H1 (cell line): ENCODE results near the gene SLC24A3. TPM values are rescaled to one million over a fixed set of nuclear protein-coding genes. Genes with fewer than 3 reads are reported as not detected.

ENCODE experiments used
- CTCF ChIA-PET: fragments of 300-600 bp; sonication (Branson Sonifier 250); formaldehyde crosslinking; loops from one replicate; lab custom pipeline; 2021; ENCODE audit not compliant: partially characterized antibody; lab: Charles Lee
- POLR2A ChIA-PET: fragments of 300-600 bp; sonication (Branson Sonifier 250); formaldehyde crosslinking; loops from one replicate; lab custom pipeline; 2021; ENCODE audit warnings: inconsistent platforms; ENCODE audit not compliant: partially characterized antibody; lab: Charles Lee
- DNase-seq, 2 experiments: peaks; one replicate each; pipeline versions ENCODE4 v3.0.0 to v3.0.0-alpha.2; 2010 to 2022; ENCODE audit warnings: low spot score in 2 of 2, low read depth in 1 of 2, mixed read lengths in 1 of 2
- FAIRE-seq: peaks from 2 replicates; lab custom pipeline; 2011; peaks lifted over from hg19 to GRCh38; lab: Jason Lieb, UNC
- H2AFZ ChIP-seq: 2 replicates; pipeline ENCODE4 v1.8.1; 2012; ENCODE audit warnings: low read length, inconsistent platforms
- H2AK5ac ChIP-seq: 2 replicates; pipeline ENCODE4 v1.6.1; 2013; ENCODE audit warnings: low read depth, low read length
- H2BK120ac ChIP-seq: replicated peaks from 2 replicates; pipeline ENCODE3; 2013; ENCODE audit warnings: low read depth, low read length, inconsistent platforms
- H2BK12ac ChIP-seq: 2 replicates; pipeline ENCODE4 v1.6.1; 2013; ENCODE audit warnings: low read depth, low read length
- H2BK15ac ChIP-seq: 2 replicates; pipeline ENCODE4 v1.6.1; 2013; ENCODE audit warnings: low read length
- H2BK20ac ChIP-seq: 2 replicates; pipeline ENCODE4 v1.6.1; 2013; ENCODE audit warnings: low read length
- H2BK5ac ChIP-seq: 2 replicates; pipeline ENCODE4 v1.6.1; 2013; ENCODE audit warnings: low read depth, low read length
- H3K14ac ChIP-seq: 2 replicates; pipeline ENCODE4 v1.6.1; 2013; ENCODE audit warnings: inconsistent platforms; ENCODE audit not compliant: insufficient read length
- H3K18ac ChIP-seq: 2 replicates; pipeline ENCODE4 v1.6.1; 2013; ENCODE audit warnings: low read length; ENCODE audit errors: extremely low read depth
- H3K23ac ChIP-seq: 2 replicates; pipeline ENCODE4 v1.6.1; 2013; ENCODE audit warnings: inconsistent platforms; ENCODE audit not compliant: insufficient read length
- H3K23me2 ChIP-seq: 2 replicates; pipeline ENCODE4 v1.6.1; 2013; ENCODE audit warnings: low read depth, low read length
- H3K27ac ChIP-seq: 2 replicates; pipeline ENCODE4 v1.6.1; 2011; ENCODE audit warnings: low read depth, low read length, inconsistent platforms
- H3K27me3 ChIP-seq, 4 experiments: replicated peaks in 1 of 4; 1 replicate in 1 of 4; 2 replicates in 3 of 4; pipeline versions ENCODE4 v1.6.1 to v1.8.1; 2011 to 2013; ENCODE audit warnings: low read length in 3 of 4, mild to moderate bottlenecking in 3 of 4, inconsistent platforms in 2 of 4, mixed read lengths in 2 of 4, moderate library complexity in 1 of 4; ENCODE audit not compliant: control insufficient read depth in 3 of 4, insufficient read depth in 3 of 4; ENCODE audit errors: extremely low read depth in 1 of 4
- H3K36me3 ChIP-seq, 4 experiments: 2 replicates each; pipeline versions ENCODE4 v1.6.1 to v1.8.1; 2011 to 2013; ENCODE audit warnings: mild to moderate bottlenecking in 4 of 4, low read length in 3 of 4, moderate library complexity in 2 of 4, control low read depth in 1 of 4, inconsistent platforms in 1 of 4; ENCODE audit not compliant: insufficient read depth in 4 of 4, control insufficient read depth in 2 of 4
- H3K4ac ChIP-seq: replicated peaks from 2 replicates; pipeline ENCODE3; 2013; ENCODE audit warnings: low read length, low read depth, mixed read lengths, inconsistent platforms; ENCODE audit not compliant: insufficient read length
- H3K4me1 ChIP-seq, 4 experiments: replicated peaks in 1 of 4; 1 replicate in 1 of 4; 2 replicates in 3 of 4; pipeline versions ENCODE4 v1.6.1 to v1.8.1; 2011 to 2013; ENCODE audit warnings: low read length in 3 of 4, inconsistent platforms in 2 of 4, mixed read lengths in 1 of 4; ENCODE audit not compliant: insufficient read depth in 4 of 4, control insufficient read depth in 3 of 4
- H3K4me2 ChIP-seq, 2 experiments: 2 replicates each; pipeline versions ENCODE4 v1.6.1 to v1.8.1; 2011 to 2013; ENCODE audit warnings: low read depth in 2 of 2, low read length in 2 of 2, control low read depth in 1 of 2, inconsistent platforms in 1 of 2, mild to moderate bottlenecking in 1 of 2; ENCODE audit not compliant: insufficient read depth in 1 of 2
- H3K4me3 ChIP-seq, 4 experiments: fragments of 200-600, 300-600 bp in 1 of 4; sonication (generic), shearing (Covaris generic), sonication (Bioruptor Twin) in 1 of 4; 2 replicates each; pipeline versions ENCODE4 v1.5.1 to v1.8.1; 2011 to 2016; ENCODE audit warnings: low read length in 4 of 4, low read depth in 3 of 4, control low read depth in 2 of 4, inconsistent platforms in 2 of 4, mild to moderate bottlenecking in 2 of 4, mixed read lengths in 1 of 4, moderate library complexity in 1 of 4; ENCODE audit not compliant: insufficient read depth in 2 of 4; ENCODE audit errors: extremely low read depth in 1 of 4
- H3K56ac ChIP-seq: replicated peaks from 2 replicates; pipeline ENCODE3; 2013; ENCODE audit warnings: low read depth, mild to moderate bottlenecking, mixed read lengths, low read length, inconsistent platforms; ENCODE audit not compliant: insufficient read length
- H3K79me1 ChIP-seq: 2 replicates; pipeline ENCODE4 v1.6.1; 2013; ENCODE audit warnings: low read depth, low read length, control low read depth
- H3K79me2 ChIP-seq, 2 experiments: 2 replicates each; pipeline versions ENCODE4 v1.6.1 to v1.8.1; 2012 to 2013; ENCODE audit warnings: low read length in 2 of 2, mild to moderate bottlenecking in 2 of 2, inconsistent platforms in 1 of 2; ENCODE audit not compliant: insufficient read depth in 2 of 2, control insufficient read depth in 1 of 2
- H3K9ac ChIP-seq, 4 experiments: replicated peaks in 1 of 4; 1 replicate in 1 of 4; 2 replicates in 3 of 4; pipeline versions ENCODE4 v1.6.1 to v1.8.1; 2011 to 2013; ENCODE audit warnings: low read depth in 3 of 4, low read length in 3 of 4, control low read depth in 2 of 4, mild to moderate bottlenecking in 2 of 4, moderate library complexity in 2 of 4, inconsistent platforms in 1 of 4; ENCODE audit errors: extremely low read depth in 1 of 4
- H3K9me3 ChIP-seq, 2 experiments: 2 replicates each; pipeline versions ENCODE4 v1.6.1 to v1.8.1; 2012 to 2013; ENCODE audit warnings: mild to moderate bottlenecking in 2 of 2, moderate library complexity in 2 of 2, control low read depth in 1 of 2, inconsistent platforms in 1 of 2, low read depth in 1 of 2, low read length in 1 of 2, mixed read lengths in 1 of 2; ENCODE audit not compliant: insufficient read depth in 2 of 2
- H4K20me1 ChIP-seq, 2 experiments: replicated peaks in 1 of 2; 2 replicates each; pipeline versions ENCODE3 to v1.8.1; 2011 to 2013; ENCODE audit warnings: inconsistent platforms in 2 of 2, low read length in 2 of 2, mild to moderate bottlenecking in 1 of 2; ENCODE audit not compliant: insufficient read depth in 2 of 2, control insufficient read depth in 1 of 2
- H4K5ac ChIP-seq: 2 replicates; pipeline ENCODE4 v1.6.1; 2013; ENCODE audit warnings: low read length, low read depth, mixed read lengths, inconsistent platforms; ENCODE audit not compliant: insufficient read length
- H4K8ac ChIP-seq: 2 replicates; pipeline ENCODE4 v1.8.0; 2013; ENCODE audit warnings: mild to moderate bottlenecking, moderate library complexity, low read length, inconsistent platforms; ENCODE audit not compliant: insufficient read depth; ENCODE audit errors: extremely low read depth
- H4K91ac ChIP-seq: replicated peaks from 2 replicates; pipeline ENCODE3; 2013; ENCODE audit warnings: low read length, mixed read lengths, inconsistent platforms; ENCODE audit not compliant: insufficient read length
- CBX5 ChIP-seq: fragments of 300-800, 300-1000 bp; sonication (generic); IDR thresholded peaks from 2 replicates; pipeline ENCODE4 v1.7.1; 2016; ENCODE audit warnings: antibody characterized with exemption, low read length, low read depth
- CEBPB ChIP-seq: IDR thresholded peaks from 2 replicates; pipeline ENCODE4 v1.6.1; 2012; ENCODE audit warnings: low read depth, low read length
- FOSL1 ChIP-seq: IDR thresholded peaks from 2 replicates; pipeline ENCODE4 v1.6.1; 2011; ENCODE audit warnings: mild to moderate bottlenecking, low read depth, low read length, moderate library complexity; ENCODE audit not compliant: insufficient read depth
- GTF2F1 ChIP-seq: IDR thresholded peaks from 2 replicates; pipeline ENCODE4 v1.6.1; 2012; ENCODE audit warnings: low read depth, low read length, improper control_type of control experiment, borderline replicate concordance
- JUN ChIP-seq: IDR thresholded peaks from 2 replicates; pipeline ENCODE4 v1.6.1; 2011; ENCODE audit warnings: low read depth, mild to moderate bottlenecking, improper control_type of control experiment, low read length
- KDM4A ChIP-seq: IDR thresholded peaks from one replicate; pipeline ENCODE4 v1.7.1; 2012; ENCODE audit warnings: low read depth, mild to moderate bottlenecking, moderate library complexity, low read length, inconsistent platforms; ENCODE audit not compliant: severe bottlenecking
- PHF8 ChIP-seq: fragments of 200-600 bp; sonication (generic); conservative IDR thresholded peaks from 2 replicates; pipeline ENCODE4 v1.7.1; 2012; ENCODE audit warnings: low read depth, mild to moderate bottlenecking, inconsistent platforms, low read length, moderate library complexity
- POLR2A ChIP-seq, 2 experiments: IDR thresholded peaks; 1 replicate in 1 of 2; 2 replicates in 1 of 2; pipeline ENCODE4 v1.6.1; 2011; ENCODE audit warnings: low read depth in 2 of 2, low read length in 2 of 2, mild to moderate bottlenecking in 2 of 2; ENCODE audit errors: control extremely low read depth in 1 of 2
- POLR2AphosphoS5 ChIP-seq: IDR thresholded peaks from 2 replicates; pipeline ENCODE4 v1.6.1; 2011; ENCODE audit warnings: low read depth, low read length
- RAD21 ChIP-seq, 2 experiments: IDR thresholded peaks in 1 of 2; conservative IDR thresholded peaks in 1 of 2; 2 replicates each; pipeline ENCODE4 v1.6.1; 2011; ENCODE audit warnings: low read depth in 2 of 2, low read length in 2 of 2, improper control_type of control experiment in 1 of 2, inconsistent platforms in 1 of 2, mild to moderate bottlenecking in 1 of 2, moderate library complexity in 1 of 2
- RFX5 ChIP-seq: IDR thresholded peaks from 2 replicates; pipeline ENCODE4 v1.6.1; 2011; ENCODE audit warnings: low read depth, low read length, improper control_type of control experiment, borderline replicate concordance
- RXRA ChIP-seq: IDR thresholded peaks from 2 replicates; pipeline ENCODE4 v1.6.1; 2011; ENCODE audit warnings: low read depth, mild to moderate bottlenecking, low read length, moderate library complexity; ENCODE audit not compliant: insufficient read depth
- SIX5 ChIP-seq: IDR thresholded peaks from 2 replicates; pipeline ENCODE4 v1.6.1; 2011; ENCODE audit warnings: mild to moderate bottlenecking, low read depth, low read length
- SUZ12 ChIP-seq: fragments of 200-600 bp; sonication (generic); IDR thresholded peaks from 2 replicates; pipeline ENCODE4 v1.6.1; 2012; ENCODE audit warnings: mild to moderate bottlenecking, inconsistent platforms, low read length, moderate library complexity, mixed read lengths
- YY1 ChIP-seq: IDR thresholded peaks from 2 replicates; pipeline ENCODE4 v1.6.1; 2011; ENCODE audit warnings: low read depth, mild to moderate bottlenecking, low read length
- WGBS, 2 experiments: shearing (Covaris generic) in 1 of 2; methylation state at CpG; one replicate each; pipeline versions ENCODE4 v1.1.6 to v1.1.7; 2013 to 2015; ENCODE audit warnings: low lambda C conversion rate in 2 of 2, mixed read lengths in 2 of 2, inconsistent platforms in 1 of 2, low coverage in 1 of 2, missing lambda C conversion rate in 1 of 2; ENCODE audit not compliant: insufficient replicate concordance in 2 of 2, insufficient coverage in 1 of 2, insufficient read length in 1 of 2; ENCODE audit errors: extremely low coverage in 1 of 2, missing lambda C conversion rate in 1 of 2; 5-methylcytosine and 5-hydroxymethylcytosine counted together
- polyA plus RNA-seq, 7 experiments: library from polyadenylated mRNA; depleted of rRNA in 3 of 7; stranded (reverse) in 5 of 7; unstranded in 2 of 7; fragments of >200 nt in 5 of 7; fragments of 200-250 nt in 2 of 7; gene quantifications; 1 replicate in 5 of 7; 2 replicates in 1 of 7; 4 replicates in 1 of 7; pipeline versions ENCODE4 v1.2.1 to v1.2.3, GENCODE V29; 2011 to 2013; ENCODE audit warnings: missing spikeins in 2 of 7, mixed read lengths in 2 of 7
- total RNA-seq: library from RNA; stranded (reverse); fragmentation: NEBNext Ultra II Directional; extraction: Animal tissue kit (Norgen Biotek cat#: 25700); gene quantifications from 2 replicates; pipeline ENCODE4 v1.2.1, GENCODE V29; 2021

The SLC24A3 gene
- total and polyA plus RNA-seq, 2 of the 8 experiments (the other 6 are each of a cell fraction or from before 2014, with no cell fraction given) = 4.5 to 6.3 TPM

DNA sequence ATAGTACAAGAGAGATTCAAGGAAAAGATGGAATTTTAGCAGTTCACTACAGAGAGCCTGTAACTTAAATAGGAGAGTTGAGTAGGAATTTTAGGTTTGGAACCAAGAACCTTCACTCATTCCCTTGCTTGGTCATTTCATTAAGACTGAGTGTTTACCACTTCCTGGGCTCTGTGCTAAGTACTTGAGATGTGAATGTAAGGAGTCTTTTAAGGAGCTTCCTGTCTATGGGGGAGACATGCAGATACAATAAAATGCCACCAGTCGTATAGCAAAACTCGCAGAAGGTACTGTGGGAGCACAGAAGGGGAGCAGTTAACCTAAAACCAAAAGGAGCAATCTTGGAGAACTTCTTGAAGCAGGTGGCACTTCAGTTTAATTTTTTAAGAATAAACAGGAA, 204.2 kb downstream of the SLC24A3 start:
- no peak overlapping the region for H3K14ac ChIP-seq
- no peak overlapping the region for H2BK15ac ChIP-seq
- FAIRE-seq = no peak
- ChIA-PET POLR2A (no interaction called here), CTCF (no interaction called here)
- H4K8ac ChIP-seq = no peak overlapping the region
- H4K20me1 ChIP-seq = no peaks in the 10 kb centered on the region
- no peak overlapping the region for H2BK5ac ChIP-seq
- H4K5ac ChIP-seq = no peak overlapping the region
- H3K4me1 ChIP-seq = 0 out of 7 replicates have a peak, but pooled peaks cover 0 to under 1% (median 0%) of the 10 kb centered on the region in 4 experiments
- no peak overlapping the region for H3K9ac ChIP-seq
- H2BK12ac ChIP-seq = no peak overlapping the region
- no peak overlapping the region for H3K18ac ChIP-seq
- H3K4me3 ChIP-seq = no peak overlapping the region
- H2BK120ac ChIP-seq = no peak overlapping the region
- 91% methylated on average over 2 of the region's 2 CpGs; no CpG with 5 or more reads in 1 of the 2 experiments for WGBS, 2 experiments
- H3K4me2 ChIP-seq = no peak overlapping the region
- H2BK20ac ChIP-seq = no peak overlapping the region
- no peak overlapping the region for H3K4ac ChIP-seq
- no peak overlapping the region for H4K91ac ChIP-seq
- H3K27me3 ChIP-seq = no peaks in the 10 kb centered on the region
- DNase-seq = no peak
- H3K27ac ChIP-seq = no peak overlapping the region
- H3K56ac ChIP-seq = no peak overlapping the region
- no peaks in the 10 kb centered on the region for H3K36me3 ChIP-seq
- no peaks in the 10 kb centered on the region for H3K79me2 ChIP-seq
- H2AK5ac ChIP-seq = no peak overlapping the region
- no peaks in the 10 kb centered on the region for H3K23me2 ChIP-seq
- no peaks in the 10 kb centered on the region for H3K79me1 ChIP-seq
- H3K9me3 ChIP-seq = no peaks in the 10 kb centered on the region
- no peak overlapping the region for H2AFZ ChIP-seq
- no peak overlapping the region for H3K23ac ChIP-seq
- TF ChIP-seq POLR2A (IDR thresholded peaks at IDR 0.05; ENCODE audit: control extremely low read depth in 1 of 2, low read depth in 2 of 2, low read length in 2 of 2) (no peak), GTF2F1 (no peak), RAD21 (IDR thresholded peaks at IDR 0.05 in 1 of 2, conservative IDR thresholded peaks at IDR 0.05 in 1 of 2; ENCODE audit: low read depth in 2 of 2, low read length in 2 of 2) (no peak), CBX5 (no peak), RXRA (no peak), SIX5 (no peak), CEBPB (no peak), SUZ12 (no peak), RFX5 (no peak), JUN (no peak), FOSL1 (no peak), YY1 (no peak), KDM4A (no peak), POLR2AphosphoS5 (no peak), PHF8 (no peak)
